Measurements from ENCODE around the gene FGF3.

The FGF3 gene

DNA sequence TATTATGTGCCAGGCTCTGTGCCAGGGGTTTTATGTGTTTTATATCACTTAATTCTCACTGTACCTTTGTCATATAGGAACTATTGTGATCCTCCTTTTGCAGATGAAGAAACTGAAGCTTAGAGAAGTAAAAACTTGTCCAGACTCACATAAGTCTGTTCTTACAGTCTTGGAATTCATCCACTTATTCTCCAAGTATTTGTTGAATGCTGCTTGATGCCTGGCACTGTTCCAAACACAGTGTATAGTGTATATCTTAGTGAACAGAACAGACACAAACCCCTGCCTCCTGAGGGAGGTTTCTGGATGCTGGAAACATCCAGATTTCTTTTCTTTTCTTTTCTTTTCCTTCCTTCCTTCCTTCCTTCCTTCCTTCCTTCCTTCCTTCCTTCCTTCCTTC lies 29.0 kb upstream of the FGF3 start:
- Histone ChIP-seq H3K9ac (no peak overlapping the region), H3K4me1 (no peaks in the 10 kb centered on the region), H3K9me3 (0 out of 2 replicates have a peak, but pooled peaks cover 5% of the 10 kb centered on the region), H3K27me3 (peaks cover 11% of the 10 kb centered on the region; the same call in 1 of the 2 replicates), H3K36me3 (no peaks in the 10 kb centered on the region), H4K20me1 (no peaks in the 10 kb centered on the region), H3K27ac (no peak overlapping the region), H3K4me3 (no peak overlapping the region), H3K4me2 (no peak overlapping the region)
- no peak for TF ChIP-seq Cebpa-rat (IDR thresholded peaks at IDR 0.05)

- H3K9ac ChIP-seq = no peak overlapping the region
- H3K9me3 ChIP-seq = no peaks in the 10 kb centered on the region
- no peaks in the 10 kb centered on the region for H3K4me1 ChIP-seq
- H3K27me3 ChIP-seq = no peaks in the 10 kb centered on the region; the same call in 1 of the 2 replicates
- no peak overlapping the region for H3K27ac ChIP-seq
- TF ChIP-seq Cebpa-rat (IDR thresholded peaks at IDR 0.05) = no peak
- H3K4me2 ChIP-seq = no peak overlapping the region
- H4K20me1 ChIP-seq = no peaks in the 10 kb centered on the region
- no peak overlapping the region for H3K4me3 ChIP-seq
- H3K36me3 ChIP-seq = no peaks in the 10 kb centered on the region
These were observed 25.2 kb upstream of the FGF3 start for GRCh38 chr11:69844396-69844795.

DNA sequence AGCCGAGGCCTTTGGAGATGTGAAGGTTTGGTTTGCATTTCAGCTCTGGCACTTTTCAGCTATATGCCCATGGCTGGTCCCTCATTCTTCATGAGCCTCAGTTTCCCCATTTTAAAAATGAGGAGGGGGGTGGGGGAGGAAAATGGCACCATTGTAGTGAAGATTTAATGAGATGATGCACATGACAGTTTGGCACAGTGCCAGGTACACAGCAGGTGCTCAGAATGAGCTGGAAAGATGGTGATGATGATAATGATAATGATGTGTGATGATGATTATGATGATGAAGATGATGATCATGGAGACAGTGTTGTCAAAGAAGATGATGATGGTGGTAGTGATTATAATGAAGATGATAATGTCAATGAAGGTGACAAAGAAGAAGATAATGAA lies 24.3 kb upstream of the FGF3 start:
- no peak overlapping the region for H3K4me3 ChIP-seq
- H3K4me2 ChIP-seq = no peak overlapping the region
- no peak for TF ChIP-seq Cebpa-rat (IDR thresholded peaks at IDR 0.05)
- no peaks in the 10 kb centered on the region for H4K20me1 ChIP-seq
- no peaks in the 10 kb centered on the region for H3K36me3 ChIP-seq
- H3K27me3 ChIP-seq = no peaks in the 10 kb centered on the region; the same call in 1 of the 2 replicates
- H3K9me3 ChIP-seq = no peaks in the 10 kb centered on the region
- H3K9ac ChIP-seq = no peak overlapping the region
- H3K4me1 ChIP-seq = no peaks in the 10 kb centered on the region
- H3K27ac ChIP-seq = no peak overlapping the region

DNA sequence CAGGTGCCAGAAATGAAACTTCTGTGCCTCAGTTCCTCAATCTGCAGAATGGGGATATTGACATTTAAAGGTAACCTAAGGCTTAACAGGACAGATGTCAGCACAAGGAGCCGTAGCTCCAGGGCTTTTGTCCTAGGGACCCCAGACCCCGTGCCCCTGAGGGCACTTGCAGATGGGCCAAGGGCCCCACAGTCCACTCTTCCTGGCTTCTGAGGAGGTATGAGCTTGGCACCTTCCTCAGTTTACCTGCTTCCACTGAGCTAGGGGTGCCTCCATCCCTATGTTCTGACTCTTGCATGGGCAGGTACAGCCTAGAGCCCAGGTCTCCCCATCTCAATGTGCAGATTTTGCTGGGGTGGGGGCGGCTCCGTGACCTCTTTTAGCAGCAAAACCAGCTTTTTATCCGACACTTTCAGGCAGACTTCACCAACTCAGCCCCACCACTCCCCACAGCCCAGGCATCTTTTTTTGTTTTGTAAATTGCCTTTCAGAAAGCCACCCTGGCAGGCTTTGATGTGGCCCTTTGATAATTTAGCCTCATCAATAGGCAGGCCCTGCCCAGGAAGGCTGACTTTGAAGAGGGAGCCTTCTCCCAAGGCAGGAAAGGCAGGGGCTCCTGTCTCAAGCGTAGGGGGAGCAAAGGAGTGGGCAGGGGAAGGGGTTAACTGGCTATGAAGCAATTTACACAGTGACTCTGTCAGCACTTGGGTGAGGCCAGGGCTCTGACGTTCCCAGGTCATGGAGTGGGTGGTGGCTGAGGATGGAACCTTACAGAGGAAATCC lies 23.7 kb upstream of the FGF3 start:
- H3K4me2 ChIP-seq = no peak overlapping the region
- no peaks in the 10 kb centered on the region for H3K9me3 ChIP-seq
- H3K27ac ChIP-seq = no peak overlapping the region
- H3K27me3 ChIP-seq = no peaks in the 10 kb centered on the region; the same call in 1 of the 2 replicates
- no peaks in the 10 kb centered on the region for H4K20me1 ChIP-seq
- H3K4me1 ChIP-seq = no peaks in the 10 kb centered on the region
- H3K4me3 ChIP-seq = no peak overlapping the region
- no peaks in the 10 kb centered on the region for H3K36me3 ChIP-seq
- H3K9ac ChIP-seq = no peak overlapping the region
- no peak for TF ChIP-seq Cebpa-rat (IDR thresholded peaks at IDR 0.05)

DNA sequence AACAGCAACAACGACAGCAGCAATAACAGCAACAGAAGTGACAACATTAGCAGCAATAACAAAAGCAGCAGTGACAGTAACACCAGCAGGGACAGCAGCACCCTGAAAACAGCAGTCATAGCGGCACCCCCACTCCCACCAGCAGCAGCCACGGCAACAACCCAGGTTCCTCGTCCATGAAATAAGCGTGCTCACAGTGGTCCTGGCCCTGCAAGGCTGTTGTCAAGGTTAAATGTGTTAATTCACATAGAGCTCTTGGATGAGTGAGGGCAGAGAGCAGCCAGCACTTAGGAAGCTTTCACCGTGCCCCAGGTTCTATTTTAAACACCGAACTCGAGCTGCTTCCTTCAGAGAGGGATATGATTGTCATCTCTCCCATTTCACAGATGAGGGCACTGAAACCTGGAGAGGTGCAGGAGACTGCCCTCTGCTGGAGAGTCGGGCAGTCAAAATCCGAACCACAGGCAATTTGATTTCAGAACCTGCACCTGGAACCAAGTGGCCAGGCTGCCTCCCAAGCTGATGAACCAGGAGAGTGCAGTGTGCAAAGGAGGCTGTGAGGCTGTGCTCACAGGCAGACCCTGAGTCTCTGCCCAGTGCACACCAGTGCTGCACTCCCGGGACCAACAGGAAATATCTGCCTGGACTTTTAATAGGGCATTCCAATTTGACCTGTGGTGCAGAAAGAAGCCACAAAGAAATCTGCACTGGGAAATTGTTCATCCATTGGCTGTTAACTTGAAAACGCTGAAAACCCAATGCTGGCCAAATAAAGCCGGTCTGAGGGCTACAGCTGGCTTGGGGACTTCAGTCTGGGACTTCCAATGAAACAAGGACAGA lies 22.9 kb upstream of the FGF3 start:
- H3K9ac ChIP-seq = no peak overlapping the region
- TF ChIP-seq Cebpa-rat (IDR thresholded peaks at IDR 0.05) = no peak
- H3K27me3 ChIP-seq = no peaks in the 10 kb centered on the region; the same call in 1 of the 2 replicates
- H3K9me3 ChIP-seq = no peaks in the 10 kb centered on the region
- no peaks in the 10 kb centered on the region for H3K4me1 ChIP-seq
- no peak overlapping the region for H3K27ac ChIP-seq
- H3K4me3 ChIP-seq = no peak overlapping the region
- no peaks in the 10 kb centered on the region for H3K36me3 ChIP-seq
- no peak overlapping the region for H3K4me2 ChIP-seq
- H4K20me1 ChIP-seq = no peaks in the 10 kb centered on the region

- no peaks in the 10 kb centered on the region for H4K20me1 ChIP-seq
- no peak overlapping the region for H3K27ac ChIP-seq
- no peaks in the 10 kb centered on the region for H3K9me3 ChIP-seq
- no peak overlapping the region for H3K9ac ChIP-seq
- no peaks in the 10 kb centered on the region for H3K36me3 ChIP-seq
- no peak overlapping the region for H3K4me3 ChIP-seq
- H3K4me2 ChIP-seq = no peak overlapping the region
- no peak for TF ChIP-seq Cebpa-rat (IDR thresholded peaks at IDR 0.05)
- no peaks in the 10 kb centered on the region for H3K4me1 ChIP-seq
- peaks cover 1% of the 10 kb centered on the region for H3K27me3 ChIP-seq
These were observed 22.1 kb upstream of the FGF3 start for GRCh38 chr11:69841170-69841858.

DNA sequence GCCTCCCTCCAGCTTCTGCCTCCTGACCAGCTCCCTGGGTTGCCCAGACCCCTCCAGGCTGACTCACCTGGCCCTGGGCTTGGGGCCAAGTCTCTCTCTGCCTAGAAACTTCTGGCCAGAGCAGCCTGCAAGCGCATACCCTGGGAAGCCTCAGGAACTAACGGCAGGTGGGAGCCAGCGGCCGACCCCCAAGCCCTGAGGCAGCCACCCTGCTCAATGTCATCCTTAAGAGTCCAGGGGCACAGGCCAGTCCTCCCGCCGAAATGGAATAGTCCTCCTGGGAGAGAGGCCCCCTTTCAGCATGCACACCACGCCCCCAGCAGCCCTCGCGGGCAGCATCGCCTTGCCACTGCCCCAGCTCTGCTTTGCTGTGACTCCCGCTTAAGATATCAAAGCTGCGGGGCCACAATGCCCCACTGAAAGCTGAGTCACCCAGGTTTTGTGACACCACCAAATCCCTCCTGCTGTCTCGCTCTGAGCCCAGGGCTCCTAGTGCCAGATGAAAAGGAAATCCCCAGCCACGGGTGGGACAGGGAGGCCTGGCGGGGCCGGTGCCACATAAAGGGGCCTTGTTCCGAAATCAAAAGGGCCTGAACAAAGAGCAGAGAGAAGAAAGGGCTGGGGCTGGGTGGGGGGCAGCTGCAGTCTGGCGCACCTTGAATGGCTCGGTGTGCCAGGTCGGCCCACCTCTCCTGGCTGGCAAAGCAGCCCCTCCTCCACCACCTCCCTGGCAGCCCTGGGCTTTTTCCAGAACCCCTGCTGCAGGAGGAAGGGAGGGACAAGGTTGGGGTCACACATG lies 21.4 kb upstream of the FGF3 start:
- Histone ChIP-seq H3K4me2 (no peak overlapping the region), H3K27me3 (peaks cover 9% of the 10 kb centered on the region), H3K36me3 (no peaks in the 10 kb centered on the region), H3K9me3 (no peaks in the 10 kb centered on the region), H3K27ac (no peak overlapping the region), H3K4me1 (peaks cover 3% of the 10 kb centered on the region), H4K20me1 (no peaks in the 10 kb centered on the region; the same call in 1 of the 2 replicates), H3K4me3 (no peak overlapping the region), H3K9ac (no peak overlapping the region)
- no peak for TF ChIP-seq Cebpa-rat (IDR thresholded peaks at IDR 0.05)

- H4K20me1 ChIP-seq = no peaks in the 10 kb centered on the region; the same call in 1 of the 2 replicates
- H3K27me3 ChIP-seq = peaks cover 19% of the 10 kb centered on the region
- H3K27ac ChIP-seq = no peak overlapping the region
- H3K36me3 ChIP-seq = no peaks in the 10 kb centered on the region
- no peak overlapping the region for H3K4me3 ChIP-seq
- no peak overlapping the region for H3K9ac ChIP-seq
- H3K4me1 ChIP-seq = peaks cover 11% of the 10 kb centered on the region
- no peak for TF ChIP-seq Cebpa-rat (IDR thresholded peaks at IDR 0.05)
- no peaks in the 10 kb centered on the region for H3K9me3 ChIP-seq
- H3K4me2 ChIP-seq = no peak overlapping the region
These were observed 20.3 kb upstream of the FGF3 start for GRCh38 chr11:69839516-69839915.

DNA sequence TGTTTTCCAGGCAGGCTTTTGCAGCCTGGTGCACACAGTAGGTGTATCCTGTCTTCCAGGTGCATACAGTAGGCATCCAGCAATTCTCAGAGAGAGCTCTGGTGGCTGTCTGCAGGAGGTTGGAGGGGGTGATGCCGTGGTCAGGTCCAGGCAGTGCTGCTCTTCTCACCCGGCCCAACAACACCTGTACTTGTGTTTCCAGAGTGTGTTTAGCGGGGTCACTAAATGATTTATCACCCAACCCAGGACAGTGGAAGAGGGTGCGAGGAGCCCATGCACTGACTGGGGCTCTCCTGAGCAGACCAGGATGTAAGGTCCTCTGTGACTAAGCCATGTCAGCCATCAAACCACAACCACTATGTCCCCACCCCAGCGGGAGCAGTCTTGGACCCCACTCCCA lies 18.6 kb upstream of the FGF3 start:
- H4K20me1 ChIP-seq = no peaks in the 10 kb centered on the region; the same call in 1 of the 2 replicates
- peaks cover 11% of the 10 kb centered on the region for H3K4me1 ChIP-seq
- H3K27ac ChIP-seq = no peak overlapping the region
- H3K4me3 ChIP-seq = no peak overlapping the region
- no peaks in the 10 kb centered on the region for H3K9me3 ChIP-seq
- no peaks in the 10 kb centered on the region for H3K36me3 ChIP-seq
- no peak overlapping the region for H3K9ac ChIP-seq
- no peak for TF ChIP-seq Cebpa-rat (IDR thresholded peaks at IDR 0.05)
- H3K4me2 ChIP-seq = no peak overlapping the region
- peaks cover 32% of the 10 kb centered on the region for H3K27me3 ChIP-seq

All from BLaER1 (cell line).